ENCODE results near the gene PANK4.

PANK4 gene

GRCh38 chr1:2528016-2528415 is 1.6 kb upstream of the PANK4 start:
- no peak for DNase-seq

- DNase-seq, result no peak
Observed at GRCh38 chr1:2527556-2527860, 1.1 kb upstream of the PANK4 start.

- no peak for DNase-seq
Observed at GRCh38 chr1:2526824-2527555, 594 bp upstream of the PANK4 start.

GRCh38 chr1:2525572-2525919 is 850 bp downstream of the PANK4 start:
- no peak for DNase-seq

- DNase-seq, result no peak
Observed at GRCh38 chr1:2523891-2524609, 2.3 kb downstream of the PANK4 start.

GRCh38 chr1:2523191-2523890 is 3.1 kb downstream of the PANK4 start:
- no peak for DNase-seq

GRCh38 chr1:2522230-2522629 is 4.2 kb downstream of the PANK4 start:
- no peak for DNase-seq

GRCh38 chr1:2520806-2521205 is 5.6 kb downstream of the PANK4 start:
- DNase-seq, result no peak

- no peak for DNase-seq
Observed at GRCh38 chr1:2520206-2520605, 6.2 kb downstream of the PANK4 start.

GRCh38 chr1:2519729-2520128 is 6.7 kb downstream of the PANK4 start:
- no peak for DNase-seq

- DNase-seq, result no peak
Observed at GRCh38 chr1:2519029-2519685, 7.2 kb downstream of the PANK4 start.

- DNase-seq, result no peak
Observed at GRCh38 chr1:2518528-2518927, 7.9 kb downstream of the PANK4 start.

GRCh38 chr1:2517966-2518365 is 8.4 kb downstream of the PANK4 start:
- no peak for DNase-seq

GRCh38 chr1:2516946-2517345 is 9.4 kb downstream of the PANK4 start:
- no peak for DNase-seq

- DNase-seq, result no peak
Observed at GRCh38 chr1:2516124-2516523, 10.3 kb downstream of the PANK4 start.

- DNase-seq, result no peak
Observed at GRCh38 chr1:2515763-2516080, 10.7 kb downstream of the PANK4 start.

- no peak for DNase-seq
Observed at GRCh38 chr1:2514863-2515762, 11.3 kb downstream of the PANK4 start.

- no peak for DNase-seq
Observed at GRCh38 chr1:2513939-2514652, 12.3 kb downstream of the PANK4 start.

- DNase-seq, result no peak
Observed at GRCh38 chr1:2512862-2513421, 13.5 kb downstream of the PANK4 start.

GRCh38 chr1:2510366-2511155 is 15.8 kb downstream of the PANK4 start:
- no peak for DNase-seq

GRCh38 chr1:2509589-2509988 is 16.8 kb downstream of the PANK4 start:
- DNase-seq, result no peak

All from NCI-H526 treated with DMSO at 0.1 percent for 48 hours (cell line).